Thyroid gland (tissue), 4 donors: ENCODE measurements around the gene SH3RF3. TPM values are rescaled to one million over a fixed set of nuclear protein-coding genes. Genes with fewer than 3 reads are reported as not detected.
A peak's percentile ranks its signal among the peaks of the same experiment; 100 is the strongest.

Experiments
- DNase-seq, 2 donors: peaks; one replicate each; pipeline ENCODE4 v3.0.0-alpha.2; 2019
- H3K27ac ChIP-seq, 3 donors: fragments of 200-600 bp; sonication (generic); 1 replicate in 2 of 3; 2 replicates in 1 of 3; pipeline ENCODE4 v1.5.1; 2016 to 2019; ENCODE audit warnings: mild to moderate bottlenecking in 1 of 3, moderate library complexity in 1 of 3
- H3K27me3 ChIP-seq: fragments of 200-600 bp; sonication (generic); one replicate; pipeline ENCODE4 v1.5.1; 2019
- H3K36me3 ChIP-seq, 2 donors: fragments of 200-600 bp; sonication (generic); one replicate each; pipeline ENCODE4 v1.5.1; 2016 to 2019
- H3K4me1 ChIP-seq, 2 donors: fragments of 200-600 bp; sonication (generic); one replicate each; pipeline ENCODE4 v1.5.1; 2017 to 2019
- H3K4me3 ChIP-seq, 3 donors: fragments of 200-600 bp; sonication (generic); replicated peaks in 1 of 3; 1 replicate in 2 of 3; 2 replicates in 1 of 3; pipeline ENCODE4 v1.5.1; 2016; ENCODE audit warnings: mild to moderate bottlenecking in 1 of 3
- H3K9me3 ChIP-seq: fragments of 200-600 bp; sonication (generic); one replicate; pipeline ENCODE4 v1.5.1; 2017
- POLR2A ChIP-seq, 2 donors: fragments of 450-650 bp; IDR thresholded peaks; one replicate each; pipeline ENCODE4 v1.6.1; 2017; ENCODE audit warnings: antibody characterized with exemption in 2 of 2, mild to moderate bottlenecking in 2 of 2, moderate library complexity in 1 of 2
- WGBS, 2 donors: methylation state at CpG; one replicate each; pipeline ENCODE4 v1.1.5; 2017; 5-methylcytosine and 5-hydroxymethylcytosine counted together
- intact Hi-C: fragments of 100-400 bp; cut with DNase I; formaldehyde crosslinking; loops from one replicate; pipeline ENCODE4 v1.15.1; 2023
- total RNA-seq, 4 donors: library from RNA; depleted of rRNA; stranded (reverse); fragments of >200 nt; gene quantifications; one replicate each; pipeline ENCODE4 v1.2.3, GENCODE V29; 2016
- TF ChIP-seq, protein P1 (sequence below), 6 experiments: fragments of 200-600 bp in 3 of 6; fragments of 450-650 bp in 3 of 6; sonication (generic) in 3 of 6; IDR thresholded peaks; one replicate each; pipeline ENCODE4 v1.5.1; 2016 to 2019; ENCODE audit warnings: antibody characterized with exemption in 6 of 6, mild to moderate bottlenecking in 2 of 6, inconsistent platforms in 1 of 6, moderate library complexity in 1 of 6

SH3RF3 gene
- total RNA-seq, 4 donors from 2014 or later = 2.1 to 7.4 (median 2.8) TPM

DNA sequence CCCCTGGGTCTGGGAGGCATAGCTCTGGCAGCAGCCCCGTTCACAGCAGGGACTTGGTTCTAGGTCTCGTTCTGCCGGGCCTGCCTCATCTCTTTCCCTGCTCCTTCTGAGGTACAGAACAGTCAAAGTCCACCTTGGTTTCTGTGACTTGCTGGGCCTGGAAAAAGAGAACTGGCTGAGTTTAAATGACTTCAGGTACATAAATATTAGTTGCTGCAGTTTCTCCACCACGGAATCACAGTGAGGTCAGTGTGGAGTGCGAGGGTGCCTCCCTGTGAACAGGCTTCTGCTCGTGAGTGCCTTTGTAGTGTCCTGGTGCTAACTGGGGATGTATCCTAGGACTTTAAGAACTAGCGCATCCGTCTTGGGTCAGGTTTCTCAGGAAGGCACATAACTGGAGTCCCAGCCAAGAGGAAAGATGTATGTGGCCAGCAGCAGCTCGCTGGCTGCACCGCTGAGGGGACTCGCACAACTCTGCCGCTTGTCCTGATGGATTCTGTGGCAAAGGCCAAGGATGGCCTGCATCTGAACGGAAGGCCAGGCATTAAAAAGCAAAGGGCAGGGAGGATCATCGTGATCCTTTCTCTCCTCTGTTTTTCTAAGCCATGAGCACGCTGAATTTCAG lies 188.6 kb downstream of the SH3RF3 start:
- Histone ChIP-seq H3K36me3 (no peaks in the 10 kb centered on the region), H3K4me3 (no peak overlapping the region), H3K4me1 (peaks cover 9 to 50% of the 10 kb centered on the region in 2 donors), H3K27me3 (no peaks in the 10 kb centered on the region), H3K27ac (no peak overlapping the region), H3K9me3 (no peaks in the 10 kb centered on the region)
- WGBS, 2 donors = 84 to 87% methylated on average over 14 to 15 of the region's 15 CpGs
- TF ChIP-seq, protein P1, sequence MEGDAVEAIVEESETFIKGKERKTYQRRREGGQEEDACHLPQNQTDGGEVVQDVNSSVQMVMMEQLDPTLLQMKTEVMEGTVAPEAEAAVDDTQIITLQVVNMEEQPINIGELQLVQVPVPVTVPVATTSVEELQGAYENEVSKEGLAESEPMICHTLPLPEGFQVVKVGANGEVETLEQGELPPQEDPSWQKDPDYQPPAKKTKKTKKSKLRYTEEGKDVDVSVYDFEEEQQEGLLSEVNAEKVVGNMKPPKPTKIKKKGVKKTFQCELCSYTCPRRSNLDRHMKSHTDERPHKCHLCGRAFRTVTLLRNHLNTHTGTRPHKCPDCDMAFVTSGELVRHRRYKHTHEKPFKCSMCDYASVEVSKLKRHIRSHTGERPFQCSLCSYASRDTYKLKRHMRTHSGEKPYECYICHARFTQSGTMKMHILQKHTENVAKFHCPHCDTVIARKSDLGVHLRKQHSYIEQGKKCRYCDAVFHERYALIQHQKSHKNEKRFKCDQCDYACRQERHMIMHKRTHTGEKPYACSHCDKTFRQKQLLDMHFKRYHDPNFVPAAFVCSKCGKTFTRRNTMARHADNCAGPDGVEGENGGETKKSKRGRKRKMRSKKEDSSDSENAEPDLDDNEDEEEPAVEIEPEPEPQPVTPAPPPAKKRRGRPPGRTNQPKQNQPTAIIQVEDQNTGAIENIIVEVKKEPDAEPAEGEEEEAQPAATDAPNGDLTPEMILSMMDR (IDR thresholded peaks at IDR 0.05) = no peak
- no peak for TF ChIP-seq POLR2A (IDR thresholded peaks at IDR 0.05)
- intact Hi-C loops = no loop called here
- no peak for DNase-seq

GRCh38 chr2:109318150-109318948 lies 189.3 kb downstream of the SH3RF3 start:
- Histone ChIP-seq H3K27me3 (no peaks in the 10 kb centered on the region), H3K4me1 (peaks cover 14 to 57% of the 10 kb centered on the region in 2 donors), H3K9me3 (no peaks in the 10 kb centered on the region), H3K4me3 (no peak overlapping the region), H3K36me3 (no peaks in the 10 kb centered on the region), H3K27ac (peak overlapping the region in 2 of 3 donors; percentile 6 to 51)
- TF ChIP-seq POLR2A (IDR thresholded peaks at IDR 0.05) = no peak
- TF ChIP-seq, protein P1 (IDR thresholded peaks at IDR 0.05) = no peak
- intact Hi-C loops = no loop called here
- 44 to 47% methylated on average over 8 to 21 of the region's 22 CpGs for WGBS, 2 donors
- peak; percentile 32 to 36 for DNase-seq

DNA sequence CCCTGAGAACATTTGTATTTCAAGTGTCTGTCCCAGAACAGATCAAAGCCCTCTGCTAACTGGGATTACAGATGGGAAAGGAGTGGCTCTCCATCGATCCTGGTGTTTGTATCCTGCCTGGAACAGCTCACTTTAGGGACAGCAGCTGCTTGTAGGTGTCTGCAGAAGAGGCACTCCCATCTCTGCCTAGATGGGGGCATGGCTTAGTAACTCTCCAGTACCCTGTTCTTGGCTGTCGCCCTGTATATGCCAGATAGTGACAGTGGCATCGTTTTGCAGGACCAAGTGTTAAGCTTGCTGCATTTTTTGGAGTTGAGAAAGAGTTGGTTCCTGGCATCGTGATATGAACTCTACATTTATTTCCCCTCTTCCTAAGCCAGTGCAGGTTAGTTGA lies 189.9 kb downstream of the SH3RF3 start:
- peaks cover 14 to 63% of the 10 kb centered on the region in 2 donors for H3K4me1 ChIP-seq
- no peak for DNase-seq
- no peak overlapping the region for H3K4me3 ChIP-seq
- peak overlapping the region in 2 of 3 donors; percentile 6 to 51 for H3K27ac ChIP-seq
- no peak for TF ChIP-seq POLR2A (IDR thresholded peaks at IDR 0.05)
- TF ChIP-seq, protein P1 (IDR thresholded peaks at IDR 0.05) = no peak
- no peaks in the 10 kb centered on the region for H3K9me3 ChIP-seq
- no peaks in the 10 kb centered on the region for H3K36me3 ChIP-seq
- intact Hi-C loops = no loop called here
- no peaks in the 10 kb centered on the region for H3K27me3 ChIP-seq
- WGBS, 2 donors = 71 to 83% methylated on average over 4 of the region's 4 CpGs

DNA sequence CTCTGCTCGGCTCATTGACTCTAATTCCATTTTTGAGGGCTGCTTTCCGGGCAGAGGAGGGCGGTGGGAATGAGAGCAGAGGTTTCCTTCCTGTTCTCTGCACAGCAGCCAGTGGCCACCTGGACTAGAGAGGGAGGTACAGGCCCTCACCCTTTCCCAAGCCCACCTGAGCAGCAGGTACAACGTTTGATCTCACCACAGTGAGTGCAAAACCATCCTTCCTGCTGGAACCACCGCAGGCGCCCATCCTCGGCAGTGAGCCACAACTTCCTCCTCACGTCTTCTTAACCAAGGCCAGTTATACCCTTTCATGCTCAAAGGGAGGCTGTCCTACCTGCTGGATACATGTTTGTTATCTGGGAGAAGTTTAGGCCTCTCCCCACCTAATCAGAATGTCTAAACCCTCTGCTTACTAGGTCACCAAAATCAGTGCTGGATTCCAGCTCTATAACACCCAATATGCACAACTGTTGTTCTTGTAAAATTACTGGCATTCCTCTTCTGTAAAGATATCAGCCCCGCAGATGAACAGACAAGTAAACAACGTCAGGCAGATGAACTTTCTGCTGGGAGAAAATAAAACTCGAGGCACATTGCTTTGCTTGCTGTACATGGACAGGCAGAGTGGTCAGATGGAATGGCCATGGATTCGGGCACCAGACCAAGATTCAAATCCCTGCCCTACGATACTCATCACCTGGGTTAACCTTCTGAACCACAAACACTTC lies 191.4 kb downstream of the SH3RF3 start:
- TF ChIP-seq, protein P1 (IDR thresholded peaks at IDR 0.05) = no peak
- TF ChIP-seq POLR2A (IDR thresholded peaks at IDR 0.05) = no peak
- Histone ChIP-seq H3K9me3 (no peaks in the 10 kb centered on the region), H3K36me3 (no peaks in the 10 kb centered on the region), H3K27me3 (no peaks in the 10 kb centered on the region), H3K4me3 (no peak overlapping the region), H3K27ac (peak overlapping the region in 1 of 3 donors; percentile 4), H3K4me1 (peaks cover 14 to 59% of the 10 kb centered on the region in 2 donors)
- 86 to 87% methylated on average over 13 of the region's 13 CpGs for WGBS, 2 donors
- no peak for DNase-seq
- intact Hi-C loops = no loop called here
